Breast epithelium (tissue), 4 donors: ENCODE data around the gene SLC15A3. TPM values are rescaled to one million over a fixed set of nuclear protein-coding genes. Genes with fewer than 3 reads are reported as not detected.

ENCODE experiments used
- DNase-seq, 2 donors: peaks; one replicate each; pipeline ENCODE4 v3.0.0-alpha.2; 2019; ENCODE audit warnings: low spot score in 2 of 2
- H3K27ac ChIP-seq, 2 donors: fragments of 200-600 bp; sonication (generic) in 1 of 2; one replicate each; pipeline ENCODE4 v1.5.1; 2016 to 2019; ENCODE audit warnings: mild to moderate bottlenecking in 1 of 2
- H3K27me3 ChIP-seq, 2 donors: fragments of 200-600 bp; sonication (generic) in 1 of 2; one replicate each; pipeline versions ENCODE4 v1.5.1 to v1.6.0; 2017 to 2019; ENCODE audit warnings: control low read depth in 1 of 2, mild to moderate bottlenecking in 1 of 2
- H3K36me3 ChIP-seq: fragments of 200-600 bp; one replicate; pipeline ENCODE4 v1.5.1; 2019
- H3K4me1 ChIP-seq, 2 donors: fragments of 200-600 bp; sonication (generic); one replicate each; pipeline ENCODE4 v1.5.1; 2016 to 2019; ENCODE audit warnings: control low read depth in 1 of 2
- H3K4me3 ChIP-seq, 3 donors: fragments of 200-600 bp; sonication (generic); 1 replicate in 2 of 3; 2 replicates in 1 of 3; pipeline ENCODE4 v1.5.1; 2016 to 2019; ENCODE audit warnings: mild to moderate bottlenecking in 3 of 3, moderate library complexity in 2 of 3
- H3K9me3 ChIP-seq, 2 donors: fragments of 200-600 bp; sonication (generic) in 1 of 2; one replicate each; pipeline ENCODE4 v1.5.1; 2016 to 2019; ENCODE audit warnings: control low read depth in 1 of 2
- CTCF ChIP-seq, 3 donors: fragments of 450-650 bp; IDR thresholded peaks; one replicate each; pipeline ENCODE4 v1.5.1; 2016 to 2017; ENCODE audit warnings: antibody characterized with exemption in 3 of 3, mild to moderate bottlenecking in 3 of 3, moderate library complexity in 3 of 3
- POLR2A ChIP-seq: fragments of 450-650 bp; IDR thresholded peaks from one replicate; pipeline ENCODE4 v1.6.1; 2016; ENCODE audit warnings: antibody characterized with exemption, mild to moderate bottlenecking, moderate library complexity
- POLR2AphosphoS5 ChIP-seq, 3 donors: sonication (generic); formaldehyde crosslinking; IDR thresholded peaks; one replicate each; pipeline ENCODE4 v1.6.1; 2017; ENCODE audit warnings: antibody characterized with exemption in 3 of 3
- intact Hi-C: fragments of 100-400 bp; cut with DNase I; formaldehyde crosslinking; loops from one replicate; pipeline ENCODE4 v1.15.1; 2023; ENCODE audit warnings: low total_unique reads
- total RNA-seq, 3 donors: library from RNA; depleted of rRNA; stranded (reverse); fragments of >200 nt; gene quantifications; one replicate each; pipeline ENCODE4 v1.1.0, GENCODE V29; 2016

The SLC15A3 gene
- total RNA-seq, 3 donors from 2014 or later = 8.8 to 23.2 (median 20.8) TPM

- Histone ChIP-seq H3K4me3 (no peak overlapping the region), H3K9me3 (no peaks in the 10 kb centered on the region), H3K27me3 (no peaks in the 10 kb centered on the region), H3K4me1 (no peaks in the 10 kb centered on the region), H3K27ac (no peak overlapping the region), H3K36me3 (no peaks in the 10 kb centered on the region)
- intact Hi-C loops = no loop called here
- no peak for DNase-seq
- TF ChIP-seq POLR2A (no peak), CTCF (IDR thresholded peaks at IDR 0.05) (no peak), POLR2AphosphoS5 (IDR thresholded peaks at IDR 0.05) (no peak)
Measured at GRCh38 chr11:60993615-60994014, 41.6 kb upstream of the SLC15A3 start.

- H3K4me3 ChIP-seq = no peak overlapping the region
- no peaks in the 10 kb centered on the region for H3K36me3 ChIP-seq
- H3K27me3 ChIP-seq = no peaks in the 10 kb centered on the region
- intact Hi-C loops = no loop called here
- no peak for DNase-seq
- H3K27ac ChIP-seq = no peak overlapping the region
- TF ChIP-seq POLR2A = no peak
- TF ChIP-seq POLR2AphosphoS5 (IDR thresholded peaks at IDR 0.05) = no peak
- TF ChIP-seq CTCF (IDR thresholded peaks at IDR 0.05) = no peak
- H3K4me1 ChIP-seq = no peaks in the 10 kb centered on the region
- H3K9me3 ChIP-seq = no peaks in the 10 kb centered on the region
Measured at GRCh38 chr11:60992842-60993409, 41.0 kb upstream of the SLC15A3 start.

- no peaks in the 10 kb centered on the region for H3K9me3 ChIP-seq
- H3K27ac ChIP-seq = no peak overlapping the region
- no peaks in the 10 kb centered on the region for H3K4me1 ChIP-seq
- intact Hi-C loops = no loop called here
- H3K4me3 ChIP-seq = no peak overlapping the region
- DNase-seq = no peak
- no peaks in the 10 kb centered on the region for H3K27me3 ChIP-seq
- no peaks in the 10 kb centered on the region for H3K36me3 ChIP-seq
- TF ChIP-seq CTCF (IDR thresholded peaks at IDR 0.05) = no peak
- no peak for TF ChIP-seq POLR2AphosphoS5 (IDR thresholded peaks at IDR 0.05)
- no peak for TF ChIP-seq POLR2A
Measured at GRCh38 chr11:60991457-60991856, 39.5 kb upstream of the SLC15A3 start.

- DNase-seq = no peak
- H3K27me3 ChIP-seq = no peaks in the 10 kb centered on the region
- intact Hi-C loops = no loop called here
- no peaks in the 10 kb centered on the region for H3K36me3 ChIP-seq
- no peak overlapping the region for H3K4me3 ChIP-seq
- no peak overlapping the region for H3K27ac ChIP-seq
- H3K4me1 ChIP-seq = no peaks in the 10 kb centered on the region
- no peaks in the 10 kb centered on the region for H3K9me3 ChIP-seq
- TF ChIP-seq CTCF (IDR thresholded peaks at IDR 0.05) = no peak
- no peak for TF ChIP-seq POLR2A
- no peak for TF ChIP-seq POLR2AphosphoS5 (IDR thresholded peaks at IDR 0.05)
Measured at GRCh38 chr11:60989093-60989650, 37.2 kb upstream of the SLC15A3 start.

GRCh38 chr11:60988658-60989057 is 36.7 kb upstream of the SLC15A3 start:
- no peak for DNase-seq
- H3K27ac ChIP-seq = no peak overlapping the region
- H3K9me3 ChIP-seq = no peaks in the 10 kb centered on the region
- TF ChIP-seq POLR2A = no peak
- no peak for TF ChIP-seq CTCF (IDR thresholded peaks at IDR 0.05)
- H3K36me3 ChIP-seq = no peaks in the 10 kb centered on the region
- intact Hi-C loops = no loop called here
- no peaks in the 10 kb centered on the region for H3K27me3 ChIP-seq
- no peaks in the 10 kb centered on the region for H3K4me1 ChIP-seq
- H3K4me3 ChIP-seq = no peak overlapping the region
